Duodenal mucosa (tissue), 2 donors: Measurements from ENCODE around the gene ZFYVE19.

Experiments
- H3K27ac ChIP-seq: one replicate; pipeline ENCODE4 v1.7.0; 2013; ENCODE audit warnings: low read depth, low read length
- H3K27me3 ChIP-seq, 2 donors: one replicate each; pipeline ENCODE4 v1.7.0; 2013; ENCODE audit warnings: low read length in 2 of 2, control low read depth in 1 of 2; ENCODE audit not compliant: insufficient read depth in 2 of 2, control insufficient read depth in 1 of 2
- H3K36me3 ChIP-seq, 2 donors: one replicate each; pipeline ENCODE4 v1.7.0; 2013; ENCODE audit warnings: low read length in 2 of 2, control low read depth in 1 of 2; ENCODE audit not compliant: insufficient read depth in 2 of 2, control insufficient read depth in 1 of 2
- H3K4me1 ChIP-seq, 2 donors: one replicate each; pipeline ENCODE4 v1.7.0; 2013; ENCODE audit warnings: low read length in 2 of 2, control low read depth in 1 of 2; ENCODE audit not compliant: insufficient read depth in 2 of 2, control insufficient read depth in 1 of 2
- H3K4me3 ChIP-seq, 2 donors: one replicate each; pipeline ENCODE4 v1.7.0; 2013; ENCODE audit warnings: low read length in 2 of 2, low read depth in 1 of 2
- H3K9ac ChIP-seq, 2 donors: one replicate each; pipeline ENCODE4 v1.7.0; 2013; ENCODE audit warnings: low read length in 2 of 2, low read depth in 1 of 2
- H3K9me3 ChIP-seq, 2 donors: one replicate each; pipeline ENCODE4 v1.7.0; 2013; ENCODE audit warnings: low read length in 2 of 2, control low read depth in 1 of 2; ENCODE audit not compliant: control insufficient read depth in 1 of 2

ZFYVE19 gene

GRCh38 chr15:40775740-40776536 lies 31.0 kb upstream of the ZFYVE19 start:
- H3K9ac ChIP-seq = no peak overlapping the region
- peaks cover under 1 to 2% of the 10 kb centered on the region in 2 donors for H3K4me1 ChIP-seq
- no peaks in the 10 kb centered on the region for H3K27me3 ChIP-seq
- H3K36me3 ChIP-seq = peaks cover 49 to 61% of the 10 kb centered on the region in 2 donors
- H3K9me3 ChIP-seq = no peaks in the 10 kb centered on the region
- H3K4me3 ChIP-seq = no peak overlapping the region
- H3K27ac ChIP-seq = no peak overlapping the region

- Histone ChIP-seq H3K4me1 (no peaks in the 10 kb centered on the region), H3K27ac (no peak overlapping the region), H3K9me3 (no peaks in the 10 kb centered on the region), H3K27me3 (no peaks in the 10 kb centered on the region), H3K9ac (no peak overlapping the region), H3K36me3 (peaks cover 49 to 59% of the 10 kb centered on the region in 2 donors), H3K4me3 (no peak overlapping the region)
Measured at GRCh38 chr15:40776537-40777141, 30.2 kb upstream of the ZFYVE19 start.

- Histone ChIP-seq H3K9me3 (no peaks in the 10 kb centered on the region), H3K36me3 (peaks cover 14 to 16% of the 10 kb centered on the region in 2 donors), H3K27ac (no peak overlapping the region), H3K4me1 (peaks cover 24 to 26% of the 10 kb centered on the region in 2 donors), H3K4me3 (no peak overlapping the region), H3K9ac (no peak overlapping the region), H3K27me3 (no peaks in the 10 kb centered on the region)
Measured at GRCh38 chr15:40782609-40783227, 24.2 kb upstream of the ZFYVE19 start.

GRCh38 chr15:40785164-40785563 lies 21.7 kb upstream of the ZFYVE19 start:
- Histone ChIP-seq H3K9ac (no peak overlapping the region), H3K27ac (no peak overlapping the region), H3K4me3 (no peak overlapping the region), H3K27me3 (no peaks in the 10 kb centered on the region), H3K4me1 (peaks cover 30 to 40% of the 10 kb centered on the region in 2 donors), H3K36me3 (no peaks in the 10 kb centered on the region), H3K9me3 (no peaks in the 10 kb centered on the region)

- H3K4me3 ChIP-seq = no peak overlapping the region
- no peak overlapping the region for H3K27ac ChIP-seq
- H3K36me3 ChIP-seq = peaks cover 0 to 3% of the 10 kb centered on the region in 2 donors
- peaks cover 30 to 40% of the 10 kb centered on the region in 2 donors for H3K4me1 ChIP-seq
- H3K9me3 ChIP-seq = no peaks in the 10 kb centered on the region
- no peaks in the 10 kb centered on the region for H3K27me3 ChIP-seq
- H3K9ac ChIP-seq = no peak overlapping the region
Measured at GRCh38 chr15:40785814-40786213, 21.1 kb upstream of the ZFYVE19 start.

GRCh38 chr15:40787344-40787841 lies 19.5 kb upstream of the ZFYVE19 start:
- peaks cover 0 to 5% of the 10 kb centered on the region in 2 donors for H3K36me3 ChIP-seq
- H3K4me3 ChIP-seq = peak overlapping the region; percentile 5 to 12
- peaks cover 30 to 43% of the 10 kb centered on the region in 2 donors for H3K4me1 ChIP-seq
- H3K9ac ChIP-seq = peak overlapping the region; percentile 62 to 66
- peak overlapping the region; percentile 65 for H3K27ac ChIP-seq
- no peaks in the 10 kb centered on the region for H3K9me3 ChIP-seq
- H3K27me3 ChIP-seq = no peaks in the 10 kb centered on the region

- Histone ChIP-seq H3K27me3 (no peaks in the 10 kb centered on the region), H3K9ac (peak overlapping the region; percentile 62 to 66), H3K27ac (peak overlapping the region; percentile 65), H3K4me3 (no peak overlapping the region), H3K36me3 (peaks cover 0 to 6% of the 10 kb centered on the region in 2 donors), H3K9me3 (no peaks in the 10 kb centered on the region), H3K4me1 (peaks cover 30 to 46% of the 10 kb centered on the region in 2 donors)
Measured at GRCh38 chr15:40787991-40788390, 18.9 kb upstream of the ZFYVE19 start.

- peaks cover 36 to 51% of the 10 kb centered on the region in 2 donors for H3K4me1 ChIP-seq
- H3K36me3 ChIP-seq = peaks cover 0 to 6% of the 10 kb centered on the region in 2 donors
Measured at GRCh38 chr15:40789119-40789518, 17.8 kb upstream of the ZFYVE19 start.

GRCh38 chr15:40789999-40790398 lies 16.9 kb upstream of the ZFYVE19 start:
- no peaks in the 10 kb centered on the region for H3K9me3 ChIP-seq
- H3K9ac ChIP-seq = no peak overlapping the region
- no peaks in the 10 kb centered on the region for H3K27me3 ChIP-seq
- peaks cover 36 to 52% of the 10 kb centered on the region in 2 donors for H3K4me1 ChIP-seq
- H3K27ac ChIP-seq = no peak overlapping the region
- H3K36me3 ChIP-seq = peaks cover 0 to 6% of the 10 kb centered on the region in 2 donors
- H3K4me3 ChIP-seq = no peak overlapping the region

More at GRCh38 chr15:40789119-40789518, 17.8 kb upstream of the ZFYVE19 start:
- H3K4me3 ChIP-seq = no peak overlapping the region
- no peaks in the 10 kb centered on the region for H3K27me3 ChIP-seq
- no peaks in the 10 kb centered on the region for H3K9me3 ChIP-seq
- H3K27ac ChIP-seq = no peak overlapping the region
- no peak overlapping the region for H3K9ac ChIP-seq

GRCh38 chr15:40790718-40791117 lies 16.2 kb upstream of the ZFYVE19 start:
- H3K36me3 ChIP-seq = peaks cover 0 to 6% of the 10 kb centered on the region in 2 donors
- no peak overlapping the region for H3K27ac ChIP-seq
- H3K27me3 ChIP-seq = no peaks in the 10 kb centered on the region
- no peak overlapping the region for H3K4me3 ChIP-seq
- no peaks in the 10 kb centered on the region for H3K9me3 ChIP-seq
- H3K4me1 ChIP-seq = peaks cover 32 to 53% of the 10 kb centered on the region in 2 donors
- no peak overlapping the region for H3K9ac ChIP-seq
